IMR-90 (cell line): ENCODE measurements around the gene TIGIT. TPM values are rescaled to one million over a fixed set of nuclear protein-coding genes. Genes with fewer than 3 reads are reported as not detected.

Experiments used
- ATAC-seq: fragments of 200-7000 bp; cut with Tn5 transposase; 2 replicates; pipeline ENCODE4 v1.9.1; 2020; ENCODE audit warnings: low read depth, mild to moderate bottlenecking, moderate library complexity
- BruUV-seq: library from RNA; stranded (reverse); fragments of 400-500 nt; replicated peaks from 2 replicates; lab custom pipeline; 2021; lab: Mats Ljungman, UMichigan
- CTCF ChIA-PET: fragments of 300-600 bp; formaldehyde crosslinking; extraction: SDS; loops from one replicate; lab custom pipeline; 2021; ENCODE audit warnings: antibody characterized with exemption; lab: Yijun Ruan, JAX
- POLR2A ChIA-PET: fragments of 300-600 bp; sonication (Branson Sonifier 250); formaldehyde crosslinking; loops from one replicate; lab custom pipeline; 2022; ENCODE audit warnings: antibody characterized with exemption; ENCODE audit not compliant: unreplicated experiment; lab: Charles Lee
- DNase-seq: peaks from one replicate; pipeline ENCODE4 v3.0.0; 2013
- H2AFZ ChIP-seq: replicated peaks from 2 replicates; pipeline ENCODE3; 2013; ENCODE audit warnings: low read length, mild to moderate bottlenecking; ENCODE audit not compliant: poor library complexity
- H2AK5ac ChIP-seq: 2 replicates; pipeline ENCODE4 v1.6.1; 2013; ENCODE audit warnings: low read depth, low read length, inconsistent platforms
- H2AK9ac ChIP-seq: replicated peaks from 2 replicates; pipeline ENCODE3; 2013; ENCODE audit warnings: mild to moderate bottlenecking, low read depth, low read length, moderate library complexity; ENCODE audit not compliant: poor library complexity
- H2BK120ac ChIP-seq: 2 replicates; pipeline ENCODE4 v1.6.1; 2013; ENCODE audit warnings: low read depth, low read length, inconsistent platforms
- H2BK15ac ChIP-seq: 3 replicates; pipeline ENCODE4 v1.6.1; 2013; ENCODE audit warnings: low read depth, low read length, inconsistent platforms
- H2BK20ac ChIP-seq: 2 replicates; pipeline ENCODE4 v1.6.1; 2013; ENCODE audit warnings: low read depth, mild to moderate bottlenecking, inconsistent platforms, low read length, moderate library complexity
- H2BK5ac ChIP-seq: 2 replicates; pipeline ENCODE4 v1.6.1; 2013; ENCODE audit warnings: mild to moderate bottlenecking, low read depth, low read length, inconsistent platforms; ENCODE audit not compliant: poor library complexity, severe bottlenecking
- H3K14ac ChIP-seq: replicated peaks from 2 replicates; pipeline ENCODE4 v1.6.1; 2013; ENCODE audit warnings: low read depth, low read length, inconsistent platforms
- H3K18ac ChIP-seq: 2 replicates; pipeline ENCODE4 v1.6.1; 2013; ENCODE audit warnings: low read depth, low read length, control low read depth
- H3K23ac ChIP-seq: 2 replicates; pipeline ENCODE4 v1.6.1; 2013; ENCODE audit warnings: low read depth, low read length, inconsistent platforms
- H3K27ac ChIP-seq: 2 replicates; pipeline ENCODE4 v1.5.1; 2013; ENCODE audit warnings: mild to moderate bottlenecking, control low read depth, low read length; ENCODE audit not compliant: insufficient read depth
- H3K27me3 ChIP-seq: 2 replicates; pipeline ENCODE4 v1.6.1; 2013; ENCODE audit warnings: low read length; ENCODE audit not compliant: control insufficient read depth, insufficient read depth
- H3K36me3 ChIP-seq: 2 replicates; pipeline ENCODE4 v1.6.1; 2013; ENCODE audit warnings: low read length, mixed read lengths; ENCODE audit not compliant: control insufficient read depth, insufficient read depth
- H3K4ac ChIP-seq: 2 replicates; pipeline ENCODE4 v1.6.1; 2013; ENCODE audit warnings: low read depth, low read length, inconsistent platforms
- H3K4me1 ChIP-seq: 2 replicates; pipeline ENCODE4 v1.6.1; 2013; ENCODE audit warnings: low read length, mixed read lengths; ENCODE audit not compliant: control insufficient read depth, insufficient read depth
- H3K4me2 ChIP-seq: 2 replicates; pipeline ENCODE4 v1.6.1; 2013; ENCODE audit warnings: low read depth, mild to moderate bottlenecking, control low read depth, low read length, moderate library complexity
- H3K4me3 ChIP-seq: 2 replicates; pipeline ENCODE4 v1.5.1; 2013; ENCODE audit warnings: low read depth, mild to moderate bottlenecking, control low read depth, low read length, moderate library complexity; ENCODE audit not compliant: insufficient read depth
- H3K56ac ChIP-seq: 2 replicates; pipeline ENCODE4 v1.6.1; 2013; ENCODE audit warnings: low read length, inconsistent platforms; ENCODE audit not compliant: insufficient read depth; ENCODE audit errors: extremely low read depth
- H3K79me1 ChIP-seq, 2 experiments: 2 replicates each; pipeline ENCODE4 v1.6.1; 2013; ENCODE audit warnings: low read length in 2 of 2, inconsistent platforms in 1 of 2, low read depth in 1 of 2
- H3K9ac ChIP-seq: 2 replicates; pipeline ENCODE4 v1.6.1; 2013; ENCODE audit warnings: low read depth, low read length, control low read depth
- H3K9me1 ChIP-seq: 2 replicates; pipeline ENCODE4 v1.6.1; 2013; ENCODE audit warnings: low read length, inconsistent platforms; ENCODE audit not compliant: insufficient read depth
- H3K9me3 ChIP-seq: 2 replicates; pipeline ENCODE4 v1.6.1; 2013; ENCODE audit warnings: low read length; ENCODE audit not compliant: control insufficient read depth, insufficient read depth
- H4K20me1 ChIP-seq: 2 replicates; pipeline ENCODE4 v1.6.1; 2013; ENCODE audit warnings: low read length, inconsistent platforms; ENCODE audit not compliant: insufficient read depth
- H4K5ac ChIP-seq: 2 replicates; pipeline ENCODE4 v1.6.1; 2013; ENCODE audit warnings: mild to moderate bottlenecking, low read depth, low read length, control low read depth
- H4K8ac ChIP-seq, 2 experiments: 2 replicates each; pipeline ENCODE4 v1.6.1; 2013; ENCODE audit warnings: low read depth in 2 of 2, low read length in 2 of 2, control low read depth in 1 of 2, inconsistent platforms in 1 of 2
- H4K91ac ChIP-seq: 2 replicates; pipeline ENCODE4 v1.6.1; 2013; ENCODE audit warnings: low read depth, low read length, inconsistent platforms; ENCODE audit not compliant: insufficient read depth
- BHLHE40 ChIP-seq: fragments of 150-350 bp; IDR thresholded peaks from 2 replicates; pipeline ENCODE4 v1.6.1; 2016; ENCODE audit warnings: mild to moderate bottlenecking, low read depth, low read length
- CEBPB ChIP-seq: IDR thresholded peaks from 2 replicates; pipeline ENCODE4 v1.6.1; 2012; ENCODE audit warnings: low read depth, low read length, improper control_type of control experiment
- CHD1 ChIP-seq: IDR thresholded peaks from 2 replicates; pipeline ENCODE4 v1.6.1; 2012; ENCODE audit warnings: low read depth, low read length, improper control_type of control experiment
- ELK1 ChIP-seq: fragments of 150-350 bp; IDR thresholded peaks from 2 replicates; pipeline ENCODE4 v1.6.1; 2016; ENCODE audit warnings: low read depth, mild to moderate bottlenecking, low read length, moderate library complexity, borderline replicate concordance
- FOS ChIP-seq: fragments of 150-350 bp; IDR thresholded peaks from 2 replicates; pipeline ENCODE4 v1.6.1; 2016; ENCODE audit warnings: low read depth, low read length
- MAFK ChIP-seq: IDR thresholded peaks from 2 replicates; pipeline ENCODE4 v1.6.1; 2012; ENCODE audit warnings: low read depth, low read length, improper control_type of control experiment
- MAZ ChIP-seq: IDR thresholded peaks from 2 replicates; pipeline ENCODE4 v1.6.1; 2012; ENCODE audit warnings: low read depth, mild to moderate bottlenecking, low read length, improper control_type of control experiment, moderate library complexity, borderline replicate concordance
- MXI1 ChIP-seq: IDR thresholded peaks from 2 replicates; pipeline ENCODE4 v1.6.1; 2012; ENCODE audit warnings: low read depth, mild to moderate bottlenecking, low read length, moderate library complexity, borderline replicate concordance
- NFE2L2 ChIP-seq: fragments of 150-350 bp; IDR thresholded peaks from 2 replicates; pipeline ENCODE4 v1.6.1; 2016; ENCODE audit warnings: low read depth, mild to moderate bottlenecking, low read length
- POLR2A ChIP-seq: IDR thresholded peaks from 2 replicates; pipeline ENCODE4 v1.6.1; 2012; ENCODE audit warnings: mild to moderate bottlenecking, low read depth, low read length
- RAD21 ChIP-seq: IDR thresholded peaks from 2 replicates; pipeline ENCODE4 v1.6.1; 2012; ENCODE audit warnings: low read length, improper control_type of control experiment
- RCOR1 ChIP-seq: IDR thresholded peaks from 2 replicates; pipeline ENCODE4 v1.6.1; 2012; ENCODE audit warnings: mild to moderate bottlenecking, low read length, improper control_type of control experiment; ENCODE audit not compliant: insufficient replicate concordance
- RFX5 ChIP-seq: IDR thresholded peaks from 2 replicates; pipeline ENCODE4 v1.8.0; 2012; ENCODE audit warnings: low read depth, mild to moderate bottlenecking, low read length, moderate library complexity
- SMC3 ChIP-seq: fragments of 150-350 bp; IDR thresholded peaks from 2 replicates; pipeline ENCODE4 v1.6.1; 2016; ENCODE audit warnings: low read depth, mild to moderate bottlenecking, antibody characterized with exemption, low read length, moderate library complexity
- USF2 ChIP-seq: fragments of 150-350 bp; IDR thresholded peaks from 2 replicates; pipeline ENCODE4 v1.6.1; 2017; ENCODE audit warnings: mild to moderate bottlenecking, antibody characterized with exemption, low read length, low read depth
- WGBS, 2 experiments: methylation state at CpG; one replicate each; pipeline versions ENCODE4 v1.1.5 to v1.1.7; 2013; ENCODE audit warnings: missing lambda C conversion rate in 2 of 2; ENCODE audit not compliant: insufficient read length in 1 of 2; ENCODE audit errors: extremely low coverage in 2 of 2; 5-methylcytosine and 5-hydroxymethylcytosine counted together
- dilution Hi-C: fragments of 300-500 bp; cut with HindIII; formaldehyde crosslinking; loops from one replicate; pipeline ENCODE4 v1.14.3; 2018; ENCODE audit warnings: low sequenced_read_pairs; ENCODE audit not compliant: unreplicated experiment
- in situ Hi-C: fragments of 300-500 bp; cut with MboI; formaldehyde crosslinking; loops from 3 replicates; pipeline ENCODE4 v1.14.3; 2019; ENCODE audit warnings: low sequenced_read_pairs, inconsistent platforms, mixed read lengths
- intact Hi-C: fragments of 100-400 bp; cut with micrococcal nuclease; formaldehyde crosslinking; loops from 2 replicates; pipeline ENCODE4 v1.10.0; 2022
- polyA plus RNA-seq, 3 experiments: library from polyadenylated mRNA; depleted of rRNA; stranded (reverse); fragments of >200 nt; gene quantifications; 2 replicates each; pipeline ENCODE4 v1.2.3, GENCODE V29; 2012; ENCODE audit warnings: low replicate concordance in 1 of 3
- total RNA-seq: library from RNA; depleted of rRNA; stranded (reverse); fragments of >200 nt; gene quantifications from 2 replicates; pipeline ENCODE4 v1.2.3, GENCODE V29; 2012
- TF ChIP-seq, protein P1 (sequence below): conservative IDR thresholded peaks from 2 replicates; pipeline ENCODE4 v1.5.1; 2012; ENCODE audit warnings: mild to moderate bottlenecking, low read depth, low read length, improper control_type of control experiment

Gene TIGIT
- total and polyA plus RNA-seq, 2 of the 4 experiments (the other 2 are of a cell fraction): not detected

DNA sequence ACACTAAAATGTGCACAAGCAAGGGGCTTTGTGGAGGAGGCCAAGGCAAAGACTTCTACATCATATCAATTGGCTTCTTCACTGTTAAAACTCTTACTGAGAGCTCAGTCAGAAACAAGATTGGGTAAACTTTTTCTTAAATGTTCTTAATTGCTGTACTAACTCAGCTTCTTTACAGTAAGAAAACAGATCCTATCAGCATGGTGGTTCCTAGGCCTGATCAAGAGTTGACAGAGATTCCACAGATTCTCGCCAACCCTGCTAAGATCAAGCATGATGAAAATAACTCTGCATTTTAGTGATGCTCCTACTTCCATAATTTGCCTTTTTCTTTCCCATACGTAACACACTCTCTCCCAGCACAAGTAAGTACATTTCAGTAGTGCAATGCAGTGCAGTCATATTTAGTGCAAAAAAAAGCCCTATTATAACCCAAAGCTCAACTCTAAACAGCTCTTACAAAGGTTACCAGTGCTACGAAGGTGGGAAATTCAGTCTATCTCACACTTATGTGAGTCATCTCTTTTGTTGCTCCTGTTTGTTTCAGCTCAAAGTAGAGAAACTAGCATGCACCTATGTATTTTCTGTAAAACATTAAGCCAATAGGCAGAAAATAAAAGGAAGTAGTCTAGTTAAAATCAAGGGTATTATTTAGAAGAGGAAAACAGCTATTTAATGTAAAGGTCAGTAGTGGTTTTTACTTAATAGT is 29.9 kb downstream of the TIGIT start:
- POLR2A ChIA-PET: no interaction called here

More for the DNA sequence above, 29.9 kb downstream of the TIGIT start:
- H3K56ac ChIP-seq: no peak overlapping the region
- H3K18ac ChIP-seq: no peak overlapping the region
- CTCF ChIA-PET: interaction anchor here (2.1 kb wide), 1 partner anchor 12 kb away, joined by 5 read pairs; no protein-coding TSS in a partner anchor
- H2AFZ ChIP-seq: no peak overlapping the region
- BruUV-seq: no TSS peak
- no peak overlapping the region for H3K4ac ChIP-seq
- intact Hi-C loops (no loop called here), in situ Hi-C loops (no loop called here), dilution Hi-C loops (no loop called here)
- no peak overlapping the region for H4K91ac ChIP-seq
- H3K4me3 ChIP-seq: no peak overlapping the region
- no peak overlapping the region for H2AK9ac ChIP-seq
- H2BK15ac ChIP-seq: no peak overlapping the region
- H3K9me1 ChIP-seq: no peaks in the 10 kb centered on the region
- TF ChIP-seq ELK1: no peak
- TF ChIP-seq MAFK: no peak
- no peak for TF ChIP-seq USF2
- TF ChIP-seq, protein P1, sequence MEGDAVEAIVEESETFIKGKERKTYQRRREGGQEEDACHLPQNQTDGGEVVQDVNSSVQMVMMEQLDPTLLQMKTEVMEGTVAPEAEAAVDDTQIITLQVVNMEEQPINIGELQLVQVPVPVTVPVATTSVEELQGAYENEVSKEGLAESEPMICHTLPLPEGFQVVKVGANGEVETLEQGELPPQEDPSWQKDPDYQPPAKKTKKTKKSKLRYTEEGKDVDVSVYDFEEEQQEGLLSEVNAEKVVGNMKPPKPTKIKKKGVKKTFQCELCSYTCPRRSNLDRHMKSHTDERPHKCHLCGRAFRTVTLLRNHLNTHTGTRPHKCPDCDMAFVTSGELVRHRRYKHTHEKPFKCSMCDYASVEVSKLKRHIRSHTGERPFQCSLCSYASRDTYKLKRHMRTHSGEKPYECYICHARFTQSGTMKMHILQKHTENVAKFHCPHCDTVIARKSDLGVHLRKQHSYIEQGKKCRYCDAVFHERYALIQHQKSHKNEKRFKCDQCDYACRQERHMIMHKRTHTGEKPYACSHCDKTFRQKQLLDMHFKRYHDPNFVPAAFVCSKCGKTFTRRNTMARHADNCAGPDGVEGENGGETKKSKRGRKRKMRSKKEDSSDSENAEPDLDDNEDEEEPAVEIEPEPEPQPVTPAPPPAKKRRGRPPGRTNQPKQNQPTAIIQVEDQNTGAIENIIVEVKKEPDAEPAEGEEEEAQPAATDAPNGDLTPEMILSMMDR: no peak
- TF ChIP-seq CHD1: no peak
- no peak for TF ChIP-seq CEBPB
- no peak for TF ChIP-seq RCOR1
- TF ChIP-seq BHLHE40: no peak
- no peak for TF ChIP-seq RFX5
- TF ChIP-seq MXI1: no peak
- TF ChIP-seq MAZ: no peak
- no peak for TF ChIP-seq NFE2L2
- TF ChIP-seq SMC3: no peak
- no peak for TF ChIP-seq POLR2A
- TF ChIP-seq FOS: no peak
- TF ChIP-seq RAD21: no peak
- no peaks in the 10 kb centered on the region for H4K20me1 ChIP-seq
- H2BK5ac ChIP-seq: no peak overlapping the region
- H3K4me2 ChIP-seq: no peak overlapping the region
- no peak overlapping the region for H3K23ac ChIP-seq
- H4K8ac ChIP-seq: no peak overlapping the region
- H4K5ac ChIP-seq: no peak overlapping the region
- H3K4me1 ChIP-seq: no peaks in the 10 kb centered on the region
- H3K36me3 ChIP-seq: no peaks in the 10 kb centered on the region
- H3K27ac ChIP-seq: no peak overlapping the region
- H2AK5ac ChIP-seq: no peak overlapping the region
- no CpG with 5 or more reads among the region's 3 CpGs for WGBS, 2 experiments
- H3K27me3 ChIP-seq: no peaks in the 10 kb centered on the region
- H2BK120ac ChIP-seq: no peak overlapping the region
- no peaks in the 10 kb centered on the region; a peak in 1 of 4 replicates for H3K79me1 ChIP-seq
- no peaks in the 10 kb centered on the region for H3K9me3 ChIP-seq
- no peak overlapping the region for H3K9ac ChIP-seq
- ATAC-seq (no peak), DNase-seq (no peak)
- H3K14ac ChIP-seq: no peak overlapping the region
- H2BK20ac ChIP-seq: no peak overlapping the region
